ENCODE data around the gene CCN2.
"Not testable (repeated sequence)": the region's sequence is repeated elsewhere in the genome, so short reads cannot be mapped to it uniquely, and the experiment has no call there.

The CCN2 gene

GRCh38 chr6:131910219-131910589 lies 41.0 kb downstream of the CCN2 start:
- TF ChIP-seq CTCF (IDR thresholded peaks at IDR 0.05) = peak; percentile 6
- Histone ChIP-seq H3K4me3 (no peak overlapping the region), H3K27ac (no peak overlapping the region)
- no peak for DNase-seq (ENCODE audit: low spot score)

DNA sequence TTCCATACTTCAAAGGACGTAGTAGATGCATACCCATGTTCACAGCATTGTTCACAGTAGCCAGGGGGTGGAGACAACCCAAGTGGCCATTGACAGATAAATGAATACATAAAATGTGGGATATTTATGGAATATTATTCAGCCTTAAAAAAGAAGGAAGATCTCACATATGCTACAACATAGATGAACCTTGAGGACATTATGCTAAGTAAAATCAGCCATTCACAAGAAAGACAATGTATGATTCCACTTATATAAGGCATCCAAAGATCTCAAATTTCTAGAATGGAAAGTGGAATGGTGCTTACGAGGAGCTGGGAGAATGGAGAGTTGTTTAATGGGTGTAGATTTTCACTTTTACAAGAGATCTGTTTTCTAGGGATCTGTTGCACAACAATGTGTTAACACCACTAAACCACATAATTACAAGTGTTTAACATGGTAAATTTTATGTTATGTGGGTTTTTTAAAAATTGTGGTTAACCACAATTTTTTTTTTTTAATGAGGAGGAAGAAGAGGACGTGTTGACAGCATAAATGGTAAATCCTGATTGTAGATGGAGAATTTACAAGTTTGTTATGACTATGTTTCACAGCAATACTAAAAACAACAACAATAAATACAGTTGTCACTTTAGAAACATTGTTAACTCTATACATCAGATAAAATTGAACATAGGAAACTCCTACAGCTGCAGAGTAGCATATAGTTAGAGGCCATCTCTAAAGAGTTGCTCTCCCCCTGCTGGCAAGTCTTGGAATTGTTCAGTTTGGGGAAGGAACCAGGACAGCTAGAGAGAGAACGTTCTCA lies 41.6 kb downstream of the CCN2 start:
- TF ChIP-seq CTCF (IDR thresholded peaks at IDR 0.05) = peak; percentile 76
- Histone ChIP-seq H3K4me3 (no peak overlapping the region), H3K27ac (no peak overlapping the region)
- peak; percentile 78 for DNase-seq (ENCODE audit: low spot score)

GRCh38 chr6:131908787-131909186 lies 42.4 kb downstream of the CCN2 start:
- DNase-seq (ENCODE audit: low spot score); H3K27ac ChIP-seq; H3K4me3 ChIP-seq: not testable (repeated sequence)

- not testable (repeated sequence) for H3K4me3 ChIP-seq; H3K27ac ChIP-seq; DNase-seq (ENCODE audit: low spot score)
These were observed 47.4 kb downstream of the CCN2 start for GRCh38 chr6:131903734-131904133.

DNA sequence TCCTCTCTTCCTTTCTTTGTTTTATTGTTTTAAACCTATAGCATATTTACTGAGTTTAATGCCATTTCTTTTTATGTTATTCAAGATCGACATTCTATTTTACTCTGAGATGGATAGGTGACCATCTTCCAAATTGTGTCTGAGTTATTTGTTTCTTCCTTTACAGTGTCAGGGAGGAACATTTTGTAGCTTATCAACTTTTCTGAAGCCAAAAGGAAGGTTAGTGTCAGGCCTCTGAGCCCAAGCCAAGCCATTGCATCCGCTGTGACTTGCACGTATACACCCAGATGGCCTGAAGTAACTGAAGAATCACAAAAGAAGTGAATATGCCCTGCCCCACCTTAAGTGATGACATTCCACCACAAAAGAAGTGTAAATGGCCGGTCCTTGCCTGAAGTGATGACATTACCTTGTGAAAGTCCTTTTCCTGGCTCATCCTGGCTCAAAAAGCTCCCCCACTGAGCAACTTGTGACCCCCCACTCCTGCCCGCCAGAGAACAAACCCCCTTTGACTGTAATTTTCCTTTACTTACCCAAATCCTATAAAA lies 49.8 kb downstream of the CCN2 start:
- H3K4me3 ChIP-seq; DNase-seq (ENCODE audit: low spot score): not testable (repeated sequence)

GRCh38 chr6:131900231-131900630 lies 50.9 kb downstream of the CCN2 start:
- no peak for DNase-seq (ENCODE audit: low spot score)
- Histone ChIP-seq H3K27ac (no peak overlapping the region), H3K4me3 (no peak overlapping the region)
- no peak for TF ChIP-seq CTCF (IDR thresholded peaks at IDR 0.05)

More for the DNA sequence above, 49.8 kb downstream of the CCN2 start:
- H3K27ac ChIP-seq = not testable (repeated sequence)

GRCh38 chr6:131898718-131899117 lies 52.5 kb downstream of the CCN2 start:
- Histone ChIP-seq H3K4me3 (no peak overlapping the region), H3K27ac (no peak overlapping the region)
- DNase-seq (ENCODE audit: low spot score) = no peak
- TF ChIP-seq CTCF (IDR thresholded peaks at IDR 0.05) = no peak

Measured in coronary artery (tissue), 2 donors.